Measurements from ENCODE around the gene AUP1. TPM values are rescaled to one million over a fixed set of nuclear protein-coding genes. Genes with fewer than 3 reads are reported as not detected.

The AUP1 gene
- total and polyA plus RNA-seq, 9 donors: 57.1 to 101 (median 70.4) TPM

DNA sequence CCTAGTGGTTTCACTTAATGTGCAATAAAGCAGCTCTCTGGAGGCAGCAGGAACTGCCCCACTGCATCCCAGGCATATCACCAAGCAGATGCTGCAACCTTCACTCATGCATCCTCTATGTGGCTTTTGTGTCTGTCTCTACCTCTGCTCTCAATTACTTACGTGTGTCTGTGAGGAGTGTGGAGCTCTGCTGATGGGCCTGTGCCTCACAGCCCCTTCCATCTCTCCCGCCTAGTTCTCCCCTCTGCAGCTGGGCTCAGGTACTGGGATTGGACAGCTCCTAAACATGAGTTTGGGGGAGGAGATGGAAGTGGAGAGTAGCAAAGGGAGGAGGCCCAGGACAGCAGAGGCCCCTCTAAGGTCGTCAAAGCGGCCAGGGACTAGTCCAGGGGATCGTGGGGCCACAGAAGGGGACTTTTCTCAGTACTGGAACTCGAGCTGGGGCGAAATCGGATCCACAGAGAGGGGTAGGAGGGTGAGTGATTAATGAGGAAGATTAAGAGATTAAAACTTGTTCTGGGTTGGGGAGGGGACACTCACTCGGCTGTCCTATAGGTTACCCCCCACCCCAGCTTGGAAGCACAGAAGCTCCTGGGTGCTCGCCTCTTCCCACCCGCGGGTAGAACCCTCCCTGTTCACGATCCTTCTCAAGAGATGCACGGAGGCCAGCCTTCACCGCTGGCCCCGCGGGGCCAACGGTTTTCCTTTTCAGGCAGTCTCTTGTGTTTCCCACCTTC lies 28.0 kb downstream of the AUP1 start:
- peaks cover 2% of the 10 kb centered on the region for H3K4me1 ChIP-seq (ENCODE audit: insufficient read depth)
- H3K27me3 ChIP-seq: no peaks in the 10 kb centered on the region
- no peaks in the 10 kb centered on the region for H3K9me3 ChIP-seq
- no peak for TF ChIP-seq POLR2A (IDR thresholded peaks at IDR 0.05)
- TF ChIP-seq, protein P1, sequence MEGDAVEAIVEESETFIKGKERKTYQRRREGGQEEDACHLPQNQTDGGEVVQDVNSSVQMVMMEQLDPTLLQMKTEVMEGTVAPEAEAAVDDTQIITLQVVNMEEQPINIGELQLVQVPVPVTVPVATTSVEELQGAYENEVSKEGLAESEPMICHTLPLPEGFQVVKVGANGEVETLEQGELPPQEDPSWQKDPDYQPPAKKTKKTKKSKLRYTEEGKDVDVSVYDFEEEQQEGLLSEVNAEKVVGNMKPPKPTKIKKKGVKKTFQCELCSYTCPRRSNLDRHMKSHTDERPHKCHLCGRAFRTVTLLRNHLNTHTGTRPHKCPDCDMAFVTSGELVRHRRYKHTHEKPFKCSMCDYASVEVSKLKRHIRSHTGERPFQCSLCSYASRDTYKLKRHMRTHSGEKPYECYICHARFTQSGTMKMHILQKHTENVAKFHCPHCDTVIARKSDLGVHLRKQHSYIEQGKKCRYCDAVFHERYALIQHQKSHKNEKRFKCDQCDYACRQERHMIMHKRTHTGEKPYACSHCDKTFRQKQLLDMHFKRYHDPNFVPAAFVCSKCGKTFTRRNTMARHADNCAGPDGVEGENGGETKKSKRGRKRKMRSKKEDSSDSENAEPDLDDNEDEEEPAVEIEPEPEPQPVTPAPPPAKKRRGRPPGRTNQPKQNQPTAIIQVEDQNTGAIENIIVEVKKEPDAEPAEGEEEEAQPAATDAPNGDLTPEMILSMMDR (IDR thresholded peaks at IDR 0.05): no peak
- H3K36me3 ChIP-seq: no peaks in the 10 kb centered on the region
- no peak overlapping the region for H3K27ac ChIP-seq
- 76 to 79% (median 78%) methylated on average over 18 of the region's 18 CpGs for WGBS, 3 donors
- H3K4me3 ChIP-seq: no peak overlapping the region
- intact Hi-C loops (cut with DNase I): loop anchor here in 1 of 4 donors (10.0 kb wide), 1 partner anchor 83 kb away; no protein-coding TSS in a partner anchor
- DNase-seq: no peak

DNA sequence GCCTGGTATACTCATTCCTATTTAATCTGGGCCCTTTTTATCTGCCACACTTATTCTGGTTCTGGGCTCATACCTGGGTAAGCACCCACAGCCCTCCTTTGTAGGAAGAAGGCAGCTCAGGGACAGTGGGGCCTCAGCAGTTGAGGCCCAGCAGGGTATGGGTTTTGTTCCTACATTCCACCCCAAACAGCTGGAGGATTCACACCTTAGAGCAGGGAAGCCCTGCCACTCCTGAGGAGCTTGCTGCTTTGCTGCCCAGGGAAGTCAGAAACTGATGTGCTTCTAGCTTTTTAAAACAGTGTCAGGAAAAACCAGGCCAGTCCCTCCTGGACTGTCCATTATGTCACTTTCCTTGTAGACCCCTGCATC lies 28.9 kb downstream of the AUP1 start:
- Histone ChIP-seq H3K27me3 (no peaks in the 10 kb centered on the region), H3K36me3 (no peaks in the 10 kb centered on the region), H3K4me3 (no peak overlapping the region), H3K9me3 (no peaks in the 10 kb centered on the region), H3K27ac (no peak overlapping the region), H3K4me1 (ENCODE audit: insufficient read depth) (peaks cover 2% of the 10 kb centered on the region)
- DNase-seq: no peak
- intact Hi-C loops (cut with DNase I): loop anchor here in 1 of 4 donors (10.0 kb wide), 1 partner anchor 84 kb away; no protein-coding TSS in a partner anchor
- no peak for TF ChIP-seq POLR2A (IDR thresholded peaks at IDR 0.05)
- TF ChIP-seq, protein P1 (IDR thresholded peaks at IDR 0.05): no peak

DNA sequence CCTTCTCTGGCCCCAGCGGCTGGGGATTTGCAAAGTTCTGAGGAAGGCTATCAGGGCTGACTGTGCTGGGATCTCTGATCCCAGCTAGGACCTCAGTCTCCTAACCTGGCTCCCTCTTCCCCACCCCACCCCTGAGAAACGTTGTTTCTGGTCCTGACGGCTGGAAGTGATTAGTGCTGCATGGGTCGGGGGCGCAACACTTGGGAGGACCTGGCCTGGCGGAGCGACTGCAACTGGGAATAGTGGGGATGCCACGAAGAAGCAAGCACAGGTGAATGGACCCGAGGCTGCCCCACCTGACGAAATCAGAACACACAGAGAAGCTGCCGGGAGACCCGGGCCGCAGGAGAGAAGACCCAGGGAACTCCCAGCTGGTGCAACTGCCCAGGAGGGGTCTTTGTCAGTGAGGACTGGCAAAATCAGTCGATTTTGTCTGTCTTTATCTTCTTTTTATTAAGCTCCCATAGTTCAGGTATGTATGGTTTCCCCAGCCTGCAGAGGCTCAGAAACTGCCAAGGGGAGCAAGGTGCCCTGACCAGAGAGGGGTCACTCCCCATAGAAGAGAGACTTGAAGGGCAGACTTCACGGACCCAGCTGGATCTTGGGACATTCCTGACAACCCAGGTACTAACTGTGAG lies 29.4 kb downstream of the AUP1 start:
- WGBS, 3 donors: 43 to 54% (median 46%) methylated on average over 15 of the region's 15 CpGs
- no peaks in the 10 kb centered on the region for H3K27me3 ChIP-seq
- TF ChIP-seq POLR2A (IDR thresholded peaks at IDR 0.05): no peak
- TF ChIP-seq EP300 (IDR thresholded peaks at IDR 0.05): no peak
- TF ChIP-seq, protein P1 (IDR thresholded peaks at IDR 0.05): no peak
- peaks cover 2% of the 10 kb centered on the region for H3K4me1 ChIP-seq (ENCODE audit: insufficient read depth)
- no peaks in the 10 kb centered on the region for H3K36me3 ChIP-seq
- H3K4me3 ChIP-seq: no peak overlapping the region
- intact Hi-C loops (cut with DNase I): loop anchor here in 1 of 4 donors (10.0 kb wide), 1 partner anchor 85 kb away; no protein-coding TSS in a partner anchor
- no peak overlapping the region for H3K27ac ChIP-seq
- H3K9me3 ChIP-seq: no peaks in the 10 kb centered on the region
- no peak for DNase-seq

DNA sequence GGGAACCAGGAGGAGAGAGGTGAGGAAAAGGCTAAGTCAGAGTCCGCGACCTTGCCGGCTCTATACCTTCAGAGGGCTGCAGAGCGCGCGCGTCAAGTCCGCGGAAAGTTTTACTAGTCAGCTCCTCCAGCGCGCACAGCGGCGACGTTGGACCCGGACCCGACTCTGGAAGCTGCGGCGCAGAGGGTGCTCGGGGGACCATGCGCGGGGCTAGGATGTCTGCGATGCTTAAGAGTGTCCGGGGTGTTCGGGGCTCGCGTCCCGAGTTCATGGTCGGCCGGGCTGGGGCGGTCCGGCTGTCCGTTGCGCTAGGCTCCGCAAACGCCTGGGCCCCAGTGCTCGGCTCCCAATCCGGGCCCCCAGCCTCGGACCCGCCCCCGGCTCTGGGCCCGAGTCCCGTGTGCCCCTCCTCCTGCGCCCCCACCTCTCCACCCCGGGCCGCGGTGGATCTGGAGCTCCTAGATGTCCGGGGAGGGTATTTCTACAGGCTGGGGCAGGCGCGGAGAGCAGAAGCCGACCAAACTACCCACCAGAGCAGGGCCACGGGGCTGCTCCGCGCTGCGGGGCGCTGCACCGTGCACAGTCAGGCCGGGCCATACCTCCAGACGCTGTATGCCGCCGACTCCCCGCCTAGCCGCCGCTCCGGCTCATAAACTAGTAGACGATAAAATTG lies 30.1 kb downstream of the AUP1 start, which contains the start of gene LBX2:
Gene LBX2 (minus strand): TSS at position 337 of the 673 bp plus-strand sequence. CDS start 66 bp downstream, at position 271.
- H3K9me3 ChIP-seq: no peaks in the 10 kb centered on the region
- no peaks in the 10 kb centered on the region for H3K36me3 ChIP-seq
- peaks cover 2% of the 10 kb centered on the region for H3K4me1 ChIP-seq (ENCODE audit: insufficient read depth)
- no peak for DNase-seq
- H3K4me3 ChIP-seq: no peak within 1 kb of the TSS
- H3K27me3 ChIP-seq: no peaks in the 10 kb centered on the region
- WGBS, 3 donors: 2 to 4% (median 3%) methylated on average over 65 of the region's 65 CpGs
- H3K27ac ChIP-seq: no peak within 1 kb of the TSS
- intact Hi-C loops (cut with DNase I): no loop called here
- no peak for TF ChIP-seq EP300 (IDR thresholded peaks at IDR 0.05)
- TF ChIP-seq POLR2A (IDR thresholded peaks at IDR 0.05): no peak
- TF ChIP-seq, protein P1 (IDR thresholded peaks at IDR 0.05): no peak
